Measurements from ENCODE around the gene SS18L1.

GRCh38 chr20:62129731-62130531 lies 13.6 kb upstream of the SS18L1 start:
- no peak for TF ChIP-seq CTCF (IDR thresholded peaks at IDR 0.05; ENCODE audit: poor library complexity)
- TF ChIP-seq EZH2phosphoT487 (IDR thresholded peaks at IDR 0.05; ENCODE audit: low read depth, severe bottlenecking, unreplicated experiment): no peak
